Measurements from ENCODE around the gene DDX6. TPM values are rescaled to one million over a fixed set of nuclear protein-coding genes. Genes with fewer than 3 reads are reported as not detected.
A peak's percentile ranks its signal among the peaks of the same experiment; 100 is the strongest.
"Not testable (repeated sequence)": the region's sequence is repeated elsewhere in the genome, so short reads cannot be mapped to it uniquely, and the experiment has no call there.

The DDX6 gene
- total RNA-seq, 4 donors from 2014 or later: 69.7 to 96.9 (median 84.6) TPM

DNA sequence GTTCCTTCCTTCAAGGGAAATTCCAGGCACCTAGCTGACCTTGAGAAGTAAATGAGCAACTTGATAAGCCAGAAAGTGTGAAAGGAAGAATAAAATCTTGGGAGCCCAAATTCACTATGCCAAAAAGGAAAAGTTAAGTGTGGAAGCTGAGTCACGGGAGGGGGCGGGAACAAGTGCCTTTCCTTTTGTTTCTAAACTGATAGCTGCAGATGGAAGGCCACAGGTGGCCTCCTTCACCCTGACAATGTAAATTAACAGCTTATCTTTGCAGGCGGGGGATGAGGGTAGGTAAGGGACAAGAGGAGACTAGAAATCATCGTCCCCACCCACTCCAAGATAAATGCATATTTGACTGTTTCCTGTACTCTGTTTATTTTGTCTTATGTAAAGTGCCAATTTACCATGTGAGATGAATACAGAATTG, 75.1 kb downstream of the DDX6 start:
- Histone ChIP-seq H3K9me3 (no peaks in the 10 kb centered on the region), H3K4me1 (peaks cover 0 to 11% (median 4%) of the 10 kb centered on the region in 3 donors), H3K27me3 (no peaks in the 10 kb centered on the region), H3K27ac (peak overlapping the region in 1 of 4 donors; percentile 49), H3K36me3 (no peaks in the 10 kb centered on the region), H3K4me3 (no peak overlapping the region)
- TF ChIP-seq POLR2A (IDR thresholded peaks at IDR 0.05): no peak
- TF ChIP-seq, protein P1, sequence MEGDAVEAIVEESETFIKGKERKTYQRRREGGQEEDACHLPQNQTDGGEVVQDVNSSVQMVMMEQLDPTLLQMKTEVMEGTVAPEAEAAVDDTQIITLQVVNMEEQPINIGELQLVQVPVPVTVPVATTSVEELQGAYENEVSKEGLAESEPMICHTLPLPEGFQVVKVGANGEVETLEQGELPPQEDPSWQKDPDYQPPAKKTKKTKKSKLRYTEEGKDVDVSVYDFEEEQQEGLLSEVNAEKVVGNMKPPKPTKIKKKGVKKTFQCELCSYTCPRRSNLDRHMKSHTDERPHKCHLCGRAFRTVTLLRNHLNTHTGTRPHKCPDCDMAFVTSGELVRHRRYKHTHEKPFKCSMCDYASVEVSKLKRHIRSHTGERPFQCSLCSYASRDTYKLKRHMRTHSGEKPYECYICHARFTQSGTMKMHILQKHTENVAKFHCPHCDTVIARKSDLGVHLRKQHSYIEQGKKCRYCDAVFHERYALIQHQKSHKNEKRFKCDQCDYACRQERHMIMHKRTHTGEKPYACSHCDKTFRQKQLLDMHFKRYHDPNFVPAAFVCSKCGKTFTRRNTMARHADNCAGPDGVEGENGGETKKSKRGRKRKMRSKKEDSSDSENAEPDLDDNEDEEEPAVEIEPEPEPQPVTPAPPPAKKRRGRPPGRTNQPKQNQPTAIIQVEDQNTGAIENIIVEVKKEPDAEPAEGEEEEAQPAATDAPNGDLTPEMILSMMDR (IDR thresholded peaks at IDR 0.05): no peak
- WGBS, 2 donors: 33 to 34% methylated on average over 4 of the region's 4 CpGs
- intact Hi-C loops (cut with DNase I): no loop called here
- DNase-seq: no peak

DNA sequence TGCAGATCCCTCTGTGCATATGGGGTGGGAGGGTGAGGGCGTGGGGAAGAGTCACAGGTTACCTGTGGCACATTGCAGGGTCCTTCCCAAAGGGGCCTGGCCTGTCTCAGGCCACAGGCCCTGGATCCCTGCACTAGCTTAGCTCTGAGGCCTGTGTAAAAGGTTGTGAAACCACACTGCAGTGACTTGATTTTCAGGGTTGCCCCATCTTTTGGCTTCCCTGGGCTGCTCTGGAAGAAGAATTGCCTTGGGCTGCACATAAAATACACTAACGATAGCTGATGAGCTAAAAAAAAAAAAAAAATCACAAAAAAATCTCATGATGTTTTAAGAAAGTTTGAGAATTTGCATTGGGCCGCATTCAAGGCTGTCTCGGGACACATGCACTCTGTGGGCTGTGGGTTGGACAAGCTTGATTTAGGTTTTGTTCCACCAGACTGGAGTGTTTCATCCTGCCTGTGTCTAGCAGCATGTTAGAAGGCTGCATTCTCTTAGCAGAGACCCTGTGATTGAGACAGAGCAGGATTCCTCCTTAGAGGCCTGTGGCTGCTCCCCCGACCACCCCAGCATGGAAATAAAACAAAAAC, 75.6 kb downstream of the DDX6 start:
- intact Hi-C loops (cut with DNase I): no loop called here

DNA sequence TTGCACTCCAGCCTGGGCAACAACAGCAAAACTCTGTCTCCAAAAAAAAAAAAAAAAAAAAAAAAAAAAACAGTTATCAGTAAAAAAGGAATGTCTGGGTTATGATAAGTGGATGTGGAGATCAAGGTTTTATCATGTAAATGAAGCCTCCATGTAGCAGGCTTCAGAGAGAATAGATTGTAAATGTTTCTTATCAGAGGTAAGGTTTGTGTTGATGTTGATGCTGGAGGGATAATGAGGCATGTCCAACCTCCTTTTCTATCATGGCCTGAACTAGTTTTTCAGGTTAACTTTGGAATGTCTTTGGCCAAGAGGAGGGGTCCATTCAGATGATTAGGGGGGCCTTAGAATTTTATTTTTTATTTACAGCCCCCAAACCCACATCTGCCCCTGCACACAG, 76.1 kb downstream of the DDX6 start:
- Histone ChIP-seq H3K27me3 (no peaks in the 10 kb centered on the region), H3K4me3 (no peak overlapping the region), H3K27ac (peak overlapping the region in 1 of 4 donors; percentile 6), H3K36me3 (no peaks in the 10 kb centered on the region), H3K4me1 (peaks cover 0 to 11% (median 4%) of the 10 kb centered on the region in 3 donors), H3K9me3 (no peaks in the 10 kb centered on the region)
- DNase-seq: no peak
- no peak for TF ChIP-seq POLR2A (IDR thresholded peaks at IDR 0.05)
- TF ChIP-seq, protein P1 (IDR thresholded peaks at IDR 0.05): no peak
- intact Hi-C loops (cut with DNase I): no loop called here

More for the DNA sequence above, 75.6 kb downstream of the DDX6 start:
- Histone ChIP-seq H3K27ac (peak overlapping the region in 1 of 4 donors; percentile 49), H3K9me3 (no peaks in the 10 kb centered on the region), H3K4me1 (peaks cover 0 to 11% (median 4%) of the 10 kb centered on the region in 3 donors), H3K4me3 (no peak overlapping the region), H3K36me3 (no peaks in the 10 kb centered on the region), H3K27me3 (no peaks in the 10 kb centered on the region)
- 59 to 78% methylated on average over 2 to 4 of the region's 5 CpGs for WGBS, 2 donors
- TF ChIP-seq, protein P1 (IDR thresholded peaks at IDR 0.05): no peak
- TF ChIP-seq POLR2A (IDR thresholded peaks at IDR 0.05): no peak
- no peak for DNase-seq

DNA sequence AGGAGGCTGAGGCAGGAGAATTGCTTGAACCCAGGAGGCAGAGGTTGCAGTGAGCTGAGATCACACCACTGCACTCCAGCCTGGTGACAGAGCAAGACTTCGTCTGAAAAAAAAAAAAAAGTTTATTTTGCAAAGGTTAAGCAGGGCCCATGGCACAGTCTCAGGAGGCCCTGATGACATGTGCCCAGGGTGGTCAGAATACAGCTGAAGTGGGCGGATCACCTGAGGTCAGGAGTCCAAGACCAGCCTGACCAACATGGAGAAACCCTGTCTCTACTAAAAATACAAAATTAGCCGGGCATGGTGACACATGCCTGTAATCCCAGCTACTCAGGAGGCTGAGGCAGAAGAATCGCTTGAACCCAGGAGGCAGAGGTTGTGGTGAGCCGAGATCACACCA, 76.5 kb downstream of the DDX6 start:
- H3K27me3 ChIP-seq; H3K4me3 ChIP-seq; H3K9me3 ChIP-seq; H3K36me3 ChIP-seq; DNase-seq; intact Hi-C loops (cut with DNase I); H3K27ac ChIP-seq: not testable (repeated sequence)
- H3K4me1 ChIP-seq: peaks cover 0 to 11% (median 4%) of the 10 kb centered on the region in 3 donors
- WGBS, 2 donors: 94 to 95% methylated on average over 3 to 5 of the region's 5 CpGs

DNA sequence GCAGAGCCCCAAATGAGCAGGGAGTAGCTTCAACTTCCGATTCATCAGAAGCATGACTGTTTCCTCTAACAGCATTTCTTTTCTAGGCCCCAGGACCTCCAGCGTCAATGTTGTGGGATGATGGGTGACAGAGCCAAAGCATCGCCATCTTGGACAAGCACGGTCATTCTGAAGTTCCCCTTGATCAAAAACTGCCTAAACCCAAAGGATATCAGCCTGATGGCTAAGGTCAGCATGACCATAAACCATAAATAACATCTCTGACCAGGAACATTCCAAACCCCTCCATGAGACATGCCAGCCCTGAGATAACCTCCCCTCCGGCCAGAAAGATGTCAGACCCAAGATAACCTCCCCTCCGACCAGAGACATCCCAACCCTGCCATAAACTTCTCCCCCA, 82.7 kb downstream of the DDX6 start:
- DNase-seq: no peak
- WGBS, 2 donors: 73 to 85% methylated on average over 6 of the region's 6 CpGs

More for the DNA sequence above, 82.7 kb downstream of the DDX6 start:
- intact Hi-C loops (cut with DNase I): no loop called here
- TF ChIP-seq, protein P1 (IDR thresholded peaks at IDR 0.05): no peak
- TF ChIP-seq POLR2A (IDR thresholded peaks at IDR 0.05): no peak
- Histone ChIP-seq H3K4me1 (peaks cover 0 to 4% (median 4%) of the 10 kb centered on the region in 3 donors), H3K27ac (no peak overlapping the region), H3K9me3 (no peaks in the 10 kb centered on the region), H3K36me3 (no peaks in the 10 kb centered on the region), H3K27me3 (no peaks in the 10 kb centered on the region), H3K4me3 (no peak overlapping the region)

All from esophagus squamous epithelium (tissue), 5 donors.